K562 (cell line): ENCODE measurements around the gene PTAFR. TPM values are rescaled to one million over a fixed set of nuclear protein-coding genes. Genes with fewer than 3 reads are reported as not detected.

ENCODE experiments used
- BRD4 ChIP-seq: fragments of 200-600 bp; sonication (generic); IDR thresholded peaks from 2 replicates; pipeline ENCODE4 v1.6.1; 2017; ENCODE audit warnings: inconsistent platforms
- CC2D1A ChIP-seq: fragments of 450-650 bp; IDR thresholded peaks from 2 replicates; pipeline ENCODE4 v1.6.1; 2017; ENCODE audit warnings: mild to moderate bottlenecking
- CCNT2 ChIP-seq: IDR thresholded peaks from 2 replicates; pipeline ENCODE4 v1.6.1; 2011; ENCODE audit warnings: borderline replicate concordance, low read depth, mild to moderate bottlenecking, moderate library complexity, mixed read lengths, low read length; ENCODE audit not compliant: insufficient read length; ENCODE audit errors: extremely low read depth
- CTBP1 ChIP-seq: fragments of 450-650 bp; IDR thresholded peaks from 2 replicates; pipeline ENCODE4 v1.6.1; 2016; ENCODE audit warnings: borderline replicate concordance
- DPF2 ChIP-seq: fragments of 450-650 bp; IDR thresholded peaks from 2 replicates; pipeline ENCODE4 v1.6.1; 2016
- EHMT2 ChIP-seq: fragments of 450-650 bp; IDR thresholded peaks from 2 replicates; pipeline ENCODE4 v1.6.1; 2018; ENCODE audit warnings: antibody characterized with exemption
- MAZ ChIP-seq, 2 experiments: fragments of 450-650 bp in 1 of 2; sonication (generic) in 1 of 2; formaldehyde crosslinking; IDR thresholded peaks in 1 of 2; conservative IDR thresholded peaks in 1 of 2; 2 replicates each; pipeline versions ENCODE4 v1.4.0 to v1.5.0; 2020; ENCODE audit warnings: mild to moderate bottlenecking in 1 of 2, missing genetic modification reagents in 1 of 2
- NR2C1 ChIP-seq, 2 experiments: fragments of 450-650 bp; IDR thresholded peaks; 2 replicates each; pipeline ENCODE4 v1.6.1; 2017; ENCODE audit warnings: mild to moderate bottlenecking in 2 of 2, antibody characterized with exemption in 1 of 2, inconsistent platforms in 1 of 2, missing compliant biosample characterization in 1 of 2, missing genetic modification characterization in 1 of 2
- NR2C2 ChIP-seq, 2 experiments: fragments of 200-800 bp in 1 of 2; sonication (Bioruptor generic) in 1 of 2; sonication (generic) in 1 of 2; formaldehyde crosslinking in 1 of 2; IDR thresholded peaks; 2 replicates each; pipeline versions ENCODE4 v1.6.1 to v1.8.0; 2016 to 2022; ENCODE audit warnings: mild to moderate bottlenecking in 1 of 2, missing compliant biosample characterization in 1 of 2, missing genetic modification characterization in 1 of 2, missing genetic modification reagents in 1 of 2
- NRF1 ChIP-seq, 2 experiments: fragments of 450-650 bp; IDR thresholded peaks in 1 of 2; conservative IDR thresholded peaks in 1 of 2; 2 replicates each; pipeline ENCODE4 v1.6.1; 2014; ENCODE audit warnings: mild to moderate bottlenecking in 2 of 2
- PML ChIP-seq: IDR thresholded peaks from 2 replicates; pipeline ENCODE4 v1.6.1; 2012; ENCODE audit warnings: low read length, inconsistent platforms
- POLR2H ChIP-seq: IDR thresholded peaks from 2 replicates; pipeline ENCODE4 v1.6.1; 2016; ENCODE audit warnings: missing genetic modification characterization, low read depth, mild to moderate bottlenecking, control low read depth, missing compliant biosample characterization, moderate library complexity
- SMARCA4 ChIP-seq: fragments of 450-650 bp; IDR thresholded peaks from 2 replicates; pipeline ENCODE4 v1.6.1; 2016
- SREBF2 ChIP-seq: sonication (generic); formaldehyde crosslinking; IDR thresholded peaks from 2 replicates; pipeline ENCODE4 v1.4.0; 2020; ENCODE audit warnings: mild to moderate bottlenecking, missing genetic modification reagents
- TRIM28 ChIP-seq: fragments of 450-650 bp; IDR thresholded peaks from 2 replicates; pipeline ENCODE4 v1.6.1; 2017
- ZNF212 ChIP-seq: fragments of 450-650 bp; formaldehyde crosslinking; IDR thresholded peaks from 2 replicates; pipeline ENCODE4 v1.4.0; 2020; ENCODE audit warnings: mild to moderate bottlenecking
- polyA plus RNA-seq, 8 experiments: library from polyadenylated mRNA; depleted of rRNA in 4 of 8; stranded (reverse) in 5 of 8; unstranded in 3 of 8; fragments of >200 nt; fragmentation: Nextera tagmentation in 2 of 8; fragmentation: Illumina TruSeq in 1 of 8; extraction: Ambion mirVana in 2 of 8; extraction: Trizol in 1 of 8; gene quantifications; 2 replicates each; pipeline versions ENCODE4 v1.2.1 to v1.2.3, GENCODE V29; 2011 to 2014; ENCODE audit warnings: inconsistent platforms in 1 of 8, missing spikeins in 1 of 8
- total RNA-seq, 7 experiments: library from RNA; depleted of rRNA in 6 of 7; stranded (reverse); fragments of >200 nt in 6 of 7; fragmentation: Illumina TruSeq in 2 of 7; extraction: Trizol in 2 of 7; gene quantifications; 2 replicates each; pipeline versions ENCODE4 v1.2.1 to v1.2.3, GENCODE V29; 2011 to 2021; ENCODE audit warnings: low replicate concordance in 1 of 7
- TF ChIP-seq, protein P1 (sequence below): sonication (generic); formaldehyde crosslinking; IDR thresholded peaks from 2 replicates; pipeline ENCODE4 v1.9.0; 2022; ENCODE audit warnings: mild to moderate bottlenecking, missing genetic modification reagents
- TF ChIP-seq, protein P2 (sequence below): sonication (generic); formaldehyde crosslinking; IDR thresholded peaks from 2 replicates; pipeline ENCODE4 v1.8.0; 2022; ENCODE audit warnings: missing genetic modification reagents, mild to moderate bottlenecking, moderate library complexity, borderline replicate concordance
- TF ChIP-seq, protein P3 (sequence below): sonication (generic); IDR thresholded peaks from 2 replicates; pipeline ENCODE4 v1.6.1; 2016

The PTAFR gene
- total and polyA plus RNA-seq, 9 of the 15 experiments (the other 6 are each of a cell fraction or from before 2014, with no cell fraction given) = 0.15 to 0.55 (median 0.40) TPM; not detected in 1

DNA sequence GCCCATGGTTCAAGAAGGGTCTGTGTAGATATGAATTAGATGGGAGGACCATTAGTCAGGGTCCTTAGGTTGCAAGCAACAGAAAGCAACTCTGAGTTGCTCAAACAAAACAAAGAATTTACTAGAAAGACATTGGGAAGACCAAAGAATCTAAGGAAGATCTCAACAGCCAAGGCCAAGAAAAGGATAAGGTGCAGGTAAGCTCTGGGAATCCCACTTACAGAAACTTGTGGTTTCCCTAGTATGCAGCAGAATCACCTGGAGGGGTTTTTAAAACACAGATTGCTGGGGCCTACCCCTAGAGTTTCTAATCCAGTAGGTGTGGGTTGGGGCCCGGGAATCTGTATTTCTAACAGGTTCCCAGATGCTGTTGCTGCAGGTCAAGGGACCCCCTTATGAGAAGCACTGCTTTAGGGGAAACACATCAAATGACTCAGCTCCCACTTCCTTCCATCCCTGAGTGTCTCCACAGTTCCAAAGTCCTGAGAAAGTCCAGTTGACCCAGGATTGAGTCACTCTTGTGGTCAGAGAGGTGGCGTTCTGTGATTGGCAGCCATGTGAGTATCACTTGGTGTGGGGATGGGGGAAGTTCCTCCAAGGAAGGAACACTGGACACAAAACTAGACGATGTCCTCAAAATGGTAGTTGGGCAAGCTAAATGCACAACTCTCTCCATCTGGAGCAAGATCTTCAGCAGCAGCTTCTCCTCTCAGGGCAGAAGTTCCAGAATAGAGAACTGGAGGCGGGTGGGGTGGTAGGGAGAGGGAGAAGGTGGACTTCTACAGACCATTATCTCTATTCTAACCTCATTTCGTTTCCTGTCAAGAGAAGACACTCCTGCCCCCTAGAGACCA lies 63.9 kb downstream of the PTAFR start (continued):
- TF ChIP-seq EHMT2 (peak; percentile 78), DPF2 (peak; percentile 71; the same call in 1 of the 2 replicates), SMARCA4 (peak; percentile 77; the same call in 1 of the 2 replicates), CC2D1A (peak; percentile 14; the same call in 1 of the 2 replicates), SREBF2 (CRISPR knock-in tag) (peak; percentile 61; the same call in 1 of the 2 replicates), BRD4 (no peak), PML (no peak), TRIM28 (no peak), CCNT2 (no peak), CTBP1 (0 out of 2 replicates have a peak, but pooled peaks have one; percentile 85), NR2C2 (CRISPR knock-in tag; IDR thresholded peaks at IDR 0.05) (no peak), NR2C2 (tag; IDR thresholded peaks at IDR 0.05) (peak; percentile 85), ZNF212 (CRISPR knock-in tag) (no peak), MAZ (CRISPR knock-in tag; conservative IDR thresholded peaks at IDR 0.05 in 1 of 2, IDR thresholded peaks at IDR 0.05 in 1 of 2) (0 out of 4 replicates have a peak, but pooled peaks of 1 of the 2 experiments have one; percentile 43), NR2C1 (IDR thresholded peaks at IDR 0.05) (0 out of 2 replicates have a peak, but pooled peaks have one; percentile 20), NR2C1 (tag; IDR thresholded peaks at IDR 0.05) (peak; percentile 55; the same call in 1 of the 2 replicates), NRF1 (conservative IDR thresholded peaks at IDR 0.05 in 1 of 2, IDR thresholded peaks at IDR 0.05 in 1 of 2) (peak in 1 of 2 experiments; percentile 27; a peak in 1 of 4 replicates), POLR2H (peak; percentile 70)
- TF ChIP-seq, protein P1, sequence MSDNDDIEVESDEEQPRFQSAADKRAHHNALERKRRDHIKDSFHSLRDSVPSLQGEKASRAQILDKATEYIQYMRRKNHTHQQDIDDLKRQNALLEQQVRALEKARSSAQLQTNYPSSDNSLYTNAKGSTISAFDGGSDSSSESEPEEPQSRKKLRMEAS (CRISPR knock-in tag) = 0 out of 2 replicates have a peak, but pooled peaks have one; percentile 21
- TF ChIP-seq, protein P2, sequence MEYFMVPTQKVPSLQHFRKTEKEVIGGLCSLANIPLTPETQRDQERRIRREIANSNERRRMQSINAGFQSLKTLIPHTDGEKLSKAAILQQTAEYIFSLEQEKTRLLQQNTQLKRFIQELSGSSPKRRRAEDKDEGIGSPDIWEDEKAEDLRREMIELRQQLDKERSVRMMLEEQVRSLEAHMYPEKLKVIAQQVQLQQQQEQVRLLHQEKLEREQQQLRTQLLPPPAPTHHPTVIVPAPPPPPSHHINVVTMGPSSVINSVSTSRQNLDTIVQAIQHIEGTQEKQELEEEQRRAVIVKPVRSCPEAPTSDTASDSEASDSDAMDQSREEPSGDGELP (CRISPR knock-in tag) = peak; percentile 58; the same call in 1 of the 2 replicates
- TF ChIP-seq, protein P3, sequence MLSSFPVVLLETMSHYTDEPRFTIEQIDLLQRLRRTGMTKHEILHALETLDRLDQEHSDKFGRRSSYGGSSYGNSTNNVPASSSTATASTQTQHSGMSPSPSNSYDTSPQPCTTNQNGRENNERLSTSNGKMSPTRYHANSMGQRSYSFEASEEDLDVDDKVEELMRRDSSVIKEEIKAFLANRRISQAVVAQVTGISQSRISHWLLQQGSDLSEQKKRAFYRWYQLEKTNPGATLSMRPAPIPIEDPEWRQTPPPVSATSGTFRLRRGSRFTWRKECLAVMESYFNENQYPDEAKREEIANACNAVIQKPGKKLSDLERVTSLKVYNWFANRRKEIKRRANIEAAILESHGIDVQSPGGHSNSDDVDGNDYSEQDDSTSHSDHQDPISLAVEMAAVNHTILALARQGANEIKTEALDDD = peak; percentile 40; the same call in 1 of the 2 replicates
